Ovary (tissue), 9 donors: ENCODE measurements around the gene ATP9A. TPM values are rescaled to one million over a fixed set of nuclear protein-coding genes. Genes with fewer than 3 reads are reported as not detected.
A peak's percentile ranks its signal among the peaks of the same experiment; 100 is the strongest.

ENCODE experiments used
- DNase-seq, 5 donors: peaks; one replicate each; pipeline ENCODE4 v3.0.0-alpha.2; 2019 to 2020
- H3K27ac ChIP-seq, 2 donors: fragments of 200-600 bp; one replicate each; pipeline versions ENCODE4 v1.5.1 to v1.8.0; 2019 to 2022
- H3K27me3 ChIP-seq: fragments of 200-600 bp; one replicate; pipeline ENCODE4 v1.8.0; 2022
- H3K36me3 ChIP-seq: fragments of 200-600 bp; sonication (generic); one replicate; pipeline ENCODE4 v1.5.1; 2019
- H3K4me1 ChIP-seq: one replicate; pipeline ENCODE4 v1.8.1; 2013; ENCODE audit warnings: mild to moderate bottlenecking, moderate library complexity; ENCODE audit not compliant: insufficient read depth
- H3K4me3 ChIP-seq: fragments of 200-600 bp; sonication (generic); one replicate; pipeline ENCODE4 v1.5.1; 2017
- H3K9me3 ChIP-seq, 2 donors: fragments of 200-600 bp in 1 of 2; sonication (generic) in 1 of 2; one replicate each; pipeline versions ENCODE4 v1.5.1 to v1.8.1; 2013 to 2019; ENCODE audit warnings: mild to moderate bottlenecking in 1 of 2, moderate library complexity in 1 of 2
- EP300 ChIP-seq: sonication (generic); formaldehyde crosslinking; IDR thresholded peaks from one replicate; pipeline ENCODE4 v1.6.1; 2017; ENCODE audit warnings: antibody characterized with exemption
- POLR2A ChIP-seq: fragments of 450-650 bp; IDR thresholded peaks from one replicate; pipeline ENCODE4 v1.6.1; 2017; ENCODE audit warnings: antibody characterized with exemption, mild to moderate bottlenecking, moderate library complexity
- WGBS, 3 donors: extraction: QIAGEN DNeasy Blood & Tissue Kit in 1 of 3; methylation state at CpG; one replicate each; pipeline versions ENCODE4 v1.1.5 to v1.1.7; 2013 to 2017; 5-methylcytosine and 5-hydroxymethylcytosine counted together
- intact Hi-C, 4 donors: fragments of 100-400 bp; cut with DNase I; formaldehyde crosslinking; loops; one replicate each; pipeline versions ENCODE4 v1.11.0 to v1.15.1; 2022 to 2023
- polyA plus RNA-seq, 2 donors: library from polyadenylated mRNA; stranded (reverse); fragments of 200-250 nt in 1 of 2; fragments of 350-450 nt in 1 of 2; fragmentation: Illumina TruSeq in 1 of 2; extraction: RNeasy Lipid Tissue Mini Kit (QIAGEN cat#74804) in 1 of 2; gene quantifications; one replicate each; pipeline ENCODE4 v1.2.3, GENCODE V29; 2013 to 2014
- total RNA-seq, 7 donors: library from RNA; depleted of rRNA in 2 of 7; stranded (reverse); fragments of >200 nt in 2 of 7; fragmentation: NEBNext Ultra II Directional in 3 of 7; extraction: Animal tissue kit (Norgen Biotek cat#: 25700) in 3 of 7; gene quantifications; one replicate each; pipeline versions ENCODE4 v1.1.0 to v1.2.4, GENCODE V29; 2016 to 2023
- TF ChIP-seq, protein P1 (sequence below), 3 donors: fragments of 450-650 bp in 2 of 3; fragments of 200-600 bp in 1 of 3; IDR thresholded peaks; one replicate each; pipeline versions ENCODE4 v1.5.1 to v1.8.0; 2016 to 2022; ENCODE audit warnings: antibody characterized with exemption in 3 of 3, mild to moderate bottlenecking in 1 of 3
- donor health status: DM: no; HTN: no; CAD: no; lungs with moderate emphysema.
- donor health status: DM: no; HTN: no; CAD: no.
- donor health status: Bipolar disorder and iron deficiency.
- donor health status: DM: yes; HTN: yes; CAD: no.
- donor health status: DM: no; HTN: no; CAD: no.
- donor health status: DM: yes; HTN: yes; CAD: no.

ATP9A gene
- total and polyA plus RNA-seq, 9 donors: 12.9 to 44.6 (median 29.2) TPM

DNA sequence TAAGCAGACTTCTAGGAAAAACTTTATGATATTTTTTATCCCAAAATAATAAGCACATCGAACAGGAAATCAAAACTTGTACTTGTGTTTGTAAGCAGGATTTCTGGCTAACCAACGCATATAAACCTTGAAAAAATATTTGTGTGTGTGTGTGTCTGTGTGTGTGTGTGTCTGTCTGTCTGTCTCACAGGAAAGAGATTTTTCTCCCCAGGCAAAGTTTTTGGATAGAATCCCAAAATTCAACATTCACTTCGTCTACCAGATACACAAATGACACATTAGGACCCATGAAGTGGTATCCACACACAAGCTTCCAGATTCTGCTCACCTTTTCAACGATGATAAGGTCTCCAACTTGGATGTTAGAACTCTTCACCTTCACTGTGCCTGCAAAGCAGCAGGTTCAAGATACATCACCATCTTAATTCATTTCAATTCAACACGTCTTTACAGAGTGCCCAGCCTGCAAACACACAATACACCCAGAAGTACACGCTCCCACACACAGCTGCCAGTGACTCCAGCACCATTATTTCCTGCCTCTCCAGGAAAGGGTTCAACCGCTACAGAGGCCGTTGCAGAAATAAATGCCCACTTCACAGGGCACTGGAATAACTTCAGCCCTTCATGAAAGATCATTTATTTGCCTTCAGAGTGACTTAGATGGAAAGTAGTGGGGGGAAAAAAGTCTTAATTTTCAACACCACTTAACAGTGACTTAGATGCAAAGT is 70.9 kb downstream of the ATP9A start:
- peaks cover 6% of the 10 kb centered on the region for H3K4me1 ChIP-seq
- H3K27ac ChIP-seq: no peak overlapping the region
- 41 to 53% (median 49%) methylated on average over 8 of the region's 8 CpGs for WGBS, 3 donors
- no peak overlapping the region for H3K4me3 ChIP-seq
- intact Hi-C loops: no loop called here
- H3K9me3 ChIP-seq: no peaks in the 10 kb centered on the region
- no peak for DNase-seq
- TF ChIP-seq POLR2A (no peak), EP300 (no peak)
- TF ChIP-seq, protein P1, sequence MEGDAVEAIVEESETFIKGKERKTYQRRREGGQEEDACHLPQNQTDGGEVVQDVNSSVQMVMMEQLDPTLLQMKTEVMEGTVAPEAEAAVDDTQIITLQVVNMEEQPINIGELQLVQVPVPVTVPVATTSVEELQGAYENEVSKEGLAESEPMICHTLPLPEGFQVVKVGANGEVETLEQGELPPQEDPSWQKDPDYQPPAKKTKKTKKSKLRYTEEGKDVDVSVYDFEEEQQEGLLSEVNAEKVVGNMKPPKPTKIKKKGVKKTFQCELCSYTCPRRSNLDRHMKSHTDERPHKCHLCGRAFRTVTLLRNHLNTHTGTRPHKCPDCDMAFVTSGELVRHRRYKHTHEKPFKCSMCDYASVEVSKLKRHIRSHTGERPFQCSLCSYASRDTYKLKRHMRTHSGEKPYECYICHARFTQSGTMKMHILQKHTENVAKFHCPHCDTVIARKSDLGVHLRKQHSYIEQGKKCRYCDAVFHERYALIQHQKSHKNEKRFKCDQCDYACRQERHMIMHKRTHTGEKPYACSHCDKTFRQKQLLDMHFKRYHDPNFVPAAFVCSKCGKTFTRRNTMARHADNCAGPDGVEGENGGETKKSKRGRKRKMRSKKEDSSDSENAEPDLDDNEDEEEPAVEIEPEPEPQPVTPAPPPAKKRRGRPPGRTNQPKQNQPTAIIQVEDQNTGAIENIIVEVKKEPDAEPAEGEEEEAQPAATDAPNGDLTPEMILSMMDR (IDR thresholded peaks at IDR 0.05): no peak
- H3K27me3 ChIP-seq: no peaks in the 10 kb centered on the region
- H3K36me3 ChIP-seq: no peaks in the 10 kb centered on the region

- Histone ChIP-seq H3K4me3 (no peak overlapping the region), H3K27ac (peak overlapping the region in 1 of 2 donors; percentile 42), H3K4me1 (peaks cover 6% of the 10 kb centered on the region), H3K27me3 (no peaks in the 10 kb centered on the region), H3K36me3 (no peaks in the 10 kb centered on the region), H3K9me3 (no peaks in the 10 kb centered on the region)
- TF ChIP-seq, protein P1 (IDR thresholded peaks at IDR 0.05): no peak
- TF ChIP-seq POLR2A: no peak
- no peak for TF ChIP-seq EP300
- intact Hi-C loops: no loop called here
- 8 to 13% (median 11%) methylated on average over 2 of the region's 2 CpGs for WGBS, 3 donors
- peak in 3 of 5 donors; percentile 34 to 49 (median 42) for DNase-seq
Measured at GRCh38 chr20:51696304-51697071, 71.7 kb downstream of the ATP9A start.

DNA sequence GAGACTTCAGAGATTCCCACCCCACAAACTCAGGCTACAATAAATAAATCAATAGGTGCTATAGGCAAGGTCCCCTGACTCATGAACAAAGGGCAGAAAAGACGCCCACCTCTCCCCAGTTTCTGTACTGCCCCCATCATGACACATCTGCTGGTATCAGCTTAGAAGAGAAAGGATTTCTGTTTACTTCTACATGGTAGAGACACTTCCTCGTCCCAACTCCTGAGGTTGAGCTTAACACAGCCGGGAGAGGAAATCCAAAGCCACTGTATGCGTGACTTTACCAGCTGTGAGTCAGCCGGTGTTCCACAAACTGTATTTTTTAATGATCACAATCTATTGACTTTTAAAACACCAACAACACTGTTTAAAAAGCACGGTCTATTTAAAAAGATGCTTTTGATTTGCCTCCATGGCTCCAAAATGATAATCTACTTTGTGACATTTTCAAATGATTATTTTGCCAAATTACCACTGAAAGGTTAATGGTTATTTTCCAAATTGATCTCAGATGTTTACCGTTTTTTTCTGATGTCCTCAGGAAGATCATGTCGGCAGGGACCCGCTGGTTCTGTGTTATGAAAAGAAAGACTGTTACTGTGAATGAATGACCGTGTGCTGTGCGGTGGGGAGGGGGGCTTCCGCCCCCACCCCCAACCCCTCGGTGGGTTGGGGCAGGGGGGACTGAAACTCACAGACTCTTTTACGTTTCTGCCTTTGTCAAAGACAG is 72.5 kb downstream of the ATP9A start:
- 14 to 25% (median 17%) methylated on average over 14 of the region's 14 CpGs for WGBS, 3 donors
- Histone ChIP-seq H3K4me3 (no peak overlapping the region), H3K9me3 (no peaks in the 10 kb centered on the region), H3K4me1 (peaks cover 6% of the 10 kb centered on the region), H3K27ac (peak overlapping the region in 1 of 2 donors; percentile 42), H3K36me3 (no peaks in the 10 kb centered on the region), H3K27me3 (no peaks in the 10 kb centered on the region)
- intact Hi-C loops: no loop called here
- no peak for DNase-seq
- TF ChIP-seq, protein P1 (IDR thresholded peaks at IDR 0.05): no peak
- no peak for TF ChIP-seq POLR2A
- no peak for TF ChIP-seq EP300

DNA sequence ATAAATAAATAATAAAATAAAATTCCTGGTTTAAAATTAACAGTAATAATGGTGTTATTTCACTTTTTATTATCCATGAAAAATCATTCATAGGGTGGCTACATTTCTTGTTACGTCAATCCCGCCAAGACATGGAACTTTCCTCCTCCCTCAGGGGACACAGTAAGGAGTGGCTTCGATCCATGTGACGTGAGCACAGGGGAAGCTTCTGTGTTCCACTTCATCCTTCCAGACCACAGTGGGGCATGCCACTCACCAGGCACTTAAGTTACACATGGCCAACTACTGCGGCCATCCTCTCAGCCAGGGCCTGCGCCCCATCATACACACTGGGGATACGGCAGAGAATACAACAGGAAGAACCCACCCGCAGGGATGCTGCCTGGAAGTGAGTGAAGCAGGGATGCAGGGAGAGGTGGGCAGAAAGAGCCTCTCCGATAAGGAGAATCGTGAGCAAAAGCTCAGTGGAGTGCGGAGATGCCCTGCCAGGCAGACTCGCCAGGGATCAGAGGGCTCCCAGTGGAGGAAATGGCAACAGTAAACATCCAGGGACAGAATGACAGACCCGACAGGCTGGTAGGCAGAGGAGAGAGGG is 75.3 kb downstream of the ATP9A start:
- DNase-seq: no peak
- Histone ChIP-seq H3K27me3 (no peaks in the 10 kb centered on the region), H3K9me3 (no peaks in the 10 kb centered on the region), H3K36me3 (no peaks in the 10 kb centered on the region), H3K27ac (no peak overlapping the region), H3K4me1 (peaks cover 6% of the 10 kb centered on the region), H3K4me3 (no peak overlapping the region)
- TF ChIP-seq POLR2A: no peak
- TF ChIP-seq EP300: no peak
- TF ChIP-seq, protein P1 (IDR thresholded peaks at IDR 0.05): no peak
- 95 to 96% (median 95%) methylated on average over 13 of the region's 13 CpGs for WGBS, 3 donors
- intact Hi-C loops: no loop called here
